ENCODE measurements around the gene CD3D.

GRCh38 chr11:118321386-118322082 is 21.0 kb downstream of the CD3D start:
- no peak for TF ChIP-seq CTCF (IDR thresholded peaks at IDR 0.05)
- no peak for TF ChIP-seq POLR2A (IDR thresholded peaks at IDR 0.05)
- no peak for TF ChIP-seq EP300 (IDR thresholded peaks at IDR 0.05)
